Calu3 (cell line): ENCODE results near the gene PLA2R1. TPM values are rescaled to one million over a fixed set of nuclear protein-coding genes. Genes with fewer than 3 reads are reported as not detected.
"Not testable (repeated sequence)": the region's sequence is repeated elsewhere in the genome, so short reads cannot be mapped to it uniquely, and the experiment has no call there.

ENCODE experiments used
- BruUV-seq: library from RNA; stranded (reverse); fragments of 400-500 nt; replicated peaks from 2 replicates; lab custom pipeline; 2021; lab: Mats Ljungman, UMichigan
- CTCF ChIA-PET: fragments of 300-600 bp; sonication (Branson Sonifier 250); formaldehyde crosslinking; loops from one replicate; lab custom pipeline; 2022; ENCODE audit warnings: antibody characterized with exemption; lab: Charles Lee
- DNase-seq: peaks from one replicate; pipeline ENCODE4 v3.0.0; 2022
- H3K27ac Mint-ChIP-seq: one replicate; pipeline ENCODE4 v1.8.0; 2022; ENCODE audit warnings: mixed read lengths; ENCODE audit not compliant: unreplicated experiment
- H3K27me3 Mint-ChIP-seq: one replicate; pipeline ENCODE4 v1.8.0; 2022; ENCODE audit warnings: mixed read lengths; ENCODE audit not compliant: unreplicated experiment
- H3K36me3 Mint-ChIP-seq: one replicate; pipeline ENCODE4 v1.8.0; 2022; ENCODE audit warnings: mild to moderate bottlenecking, moderate library complexity, mixed read lengths; ENCODE audit not compliant: insufficient read depth, unreplicated experiment
- H3K4me1 Mint-ChIP-seq: one replicate; pipeline ENCODE4 v1.8.0; 2022; ENCODE audit warnings: mild to moderate bottlenecking, low read depth, mixed read lengths; ENCODE audit not compliant: unreplicated experiment
- H3K4me3 Mint-ChIP-seq: one replicate; pipeline ENCODE4 v1.8.0; 2022; ENCODE audit warnings: mild to moderate bottlenecking, low read depth, moderate library complexity, mixed read lengths; ENCODE audit not compliant: unreplicated experiment
- H3K9me3 Mint-ChIP-seq: one replicate; pipeline ENCODE4 v1.8.0; 2022; ENCODE audit warnings: low read depth, mixed read lengths; ENCODE audit not compliant: unreplicated experiment
- intact Hi-C: fragments of 100-400 bp; cut with micrococcal nuclease; formaldehyde crosslinking; loops from one replicate; pipeline ENCODE4 v1.10.0; 2022; ENCODE audit not compliant: unreplicated experiment
- total RNA-seq: library from RNA; stranded (reverse); gene quantifications from 2 replicates; pipeline ENCODE4 v1.2.3, GENCODE V29; 2022
- TF ChIP-seq, protein P1 (sequence below): fragments of 200-600 bp; IDR thresholded peaks from one replicate; pipeline ENCODE4 v1.8.0; 2022; ENCODE audit warnings: antibody characterized with exemption; ENCODE audit not compliant: unreplicated experiment

Gene PLA2R1
- total RNA-seq, 1 experiment from 2014 or later = 5.8 TPM

- Mint-ChIP-seq H3K4me1 (no peaks in the 10 kb centered on the region), H3K9me3 (no peaks in the 10 kb centered on the region), H3K36me3 (no peaks in the 10 kb centered on the region), H3K27ac (no peak overlapping the region), H3K4me3 (no peak overlapping the region), H3K27me3 (no peaks in the 10 kb centered on the region)
- no TSS peak for BruUV-seq
- intact Hi-C loops = no loop called here
- TF ChIP-seq, protein P1, sequence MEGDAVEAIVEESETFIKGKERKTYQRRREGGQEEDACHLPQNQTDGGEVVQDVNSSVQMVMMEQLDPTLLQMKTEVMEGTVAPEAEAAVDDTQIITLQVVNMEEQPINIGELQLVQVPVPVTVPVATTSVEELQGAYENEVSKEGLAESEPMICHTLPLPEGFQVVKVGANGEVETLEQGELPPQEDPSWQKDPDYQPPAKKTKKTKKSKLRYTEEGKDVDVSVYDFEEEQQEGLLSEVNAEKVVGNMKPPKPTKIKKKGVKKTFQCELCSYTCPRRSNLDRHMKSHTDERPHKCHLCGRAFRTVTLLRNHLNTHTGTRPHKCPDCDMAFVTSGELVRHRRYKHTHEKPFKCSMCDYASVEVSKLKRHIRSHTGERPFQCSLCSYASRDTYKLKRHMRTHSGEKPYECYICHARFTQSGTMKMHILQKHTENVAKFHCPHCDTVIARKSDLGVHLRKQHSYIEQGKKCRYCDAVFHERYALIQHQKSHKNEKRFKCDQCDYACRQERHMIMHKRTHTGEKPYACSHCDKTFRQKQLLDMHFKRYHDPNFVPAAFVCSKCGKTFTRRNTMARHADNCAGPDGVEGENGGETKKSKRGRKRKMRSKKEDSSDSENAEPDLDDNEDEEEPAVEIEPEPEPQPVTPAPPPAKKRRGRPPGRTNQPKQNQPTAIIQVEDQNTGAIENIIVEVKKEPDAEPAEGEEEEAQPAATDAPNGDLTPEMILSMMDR = no peak
- CTCF ChIA-PET = interaction anchor here (0.7 to 2.1 kb wide), 2 partner anchors 8 to 126 kb away, joined by 4 to 6 read pairs; no protein-coding TSS in a partner anchor
- no peak for DNase-seq
These were observed 85.8 kb downstream of the PLA2R1 start for GRCh38 chr2:159976527-159977160.

GRCh38 chr2:159973325-159973724, 89.1 kb downstream of the PLA2R1 start:
- Mint-ChIP-seq H3K36me3 (no peaks in the 10 kb centered on the region), H3K9me3 (no peaks in the 10 kb centered on the region), H3K27me3 (no peaks in the 10 kb centered on the region), H3K4me1 (no peaks in the 10 kb centered on the region), H3K4me3 (no peak overlapping the region), H3K27ac (no peak overlapping the region)
- CTCF ChIA-PET = interaction anchor here (0.6 kb wide), 1 partner anchor 25 kb away, joined by 4 read pairs; no protein-coding TSS in a partner anchor
- intact Hi-C loops = no loop called here
- no peak for DNase-seq
- TF ChIP-seq, protein P1 = no peak
- BruUV-seq = no TSS peak

- CTCF ChIA-PET = no interaction called here
- H3K4me1 Mint-ChIP-seq = no peaks in the 10 kb centered on the region
- intact Hi-C loops = no loop called here
- BruUV-seq = no TSS peak
- H3K27ac Mint-ChIP-seq = no peak overlapping the region
- TF ChIP-seq, protein P1 = no peak
- H3K27me3 Mint-ChIP-seq = no peaks in the 10 kb centered on the region
- H3K9me3 Mint-ChIP-seq = no peaks in the 10 kb centered on the region
- H3K4me3 Mint-ChIP-seq = no peak overlapping the region
- DNase-seq = no peak
- H3K36me3 Mint-ChIP-seq = no peaks in the 10 kb centered on the region
These were observed 90.9 kb downstream of the PLA2R1 start for GRCh38 chr2:159971365-159972152.

GRCh38 chr2:159970548-159970947, 91.9 kb downstream of the PLA2R1 start:
- H3K27ac Mint-ChIP-seq, H3K4me1 Mint-ChIP-seq, DNase-seq, intact Hi-C loops, H3K4me3 Mint-ChIP-seq, H3K9me3 Mint-ChIP-seq, H3K36me3 Mint-ChIP-seq, H3K27me3 Mint-ChIP-seq, BruUV-seq: not testable (repeated sequence)
- CTCF ChIA-PET = interaction anchor here (0.6 kb wide), 1 partner anchor 215 kb away, joined by 5 read pairs; no protein-coding TSS in a partner anchor
